OCI-LY3 (cell line): ENCODE measurements around the gene NEMP2.

ENCODE experiments used
- CTCF ChIP-seq: fragments of 200-600, 300-600 bp; sonication (generic); IDR thresholded peaks from 2 replicates; pipeline ENCODE4 v1.5.1; 2014; ENCODE audit warnings: antibody characterized with exemption, low read length, low read depth
- EZH2phosphoT487 ChIP-seq: fragments of 200-600 bp; shearing (Covaris generic); IDR thresholded peaks from 2 replicates; pipeline ENCODE4 v1.6.1; 2018; ENCODE audit warnings: antibody characterized with exemption, mixed run types, low read depth

GRCh38 chr2:190513877-190514276 lies 20.6 kb downstream of the NEMP2 start:
- TF ChIP-seq CTCF (no peak), EZH2phosphoT487 (no peak)
